Raji (cell line): Measurements from ENCODE around the gene RNF113A.
A peak's percentile ranks its signal among the peaks of the same experiment; 100 is the strongest.

ENCODE experiments used
- POLR2A ChIP-seq: IDR thresholded peaks from 2 replicates; pipeline ENCODE4 v1.6.1; 2011; ENCODE audit warnings: low read depth, low read length, control low read depth; ENCODE audit not compliant: insufficient read depth

Gene RNF113A

GRCh38 chrX:119871599-119872395 lies at the start of gene RNF113A, which contains the start of gene NDUFA1:
Gene RNF113A (minus strand): TSS chrX:119871733. CDS start chrX:119871613, 120 bp downstream.
Gene NDUFA1 (plus strand): TSS chrX:119871832. CDS start chrX:119871912, 80 bp downstream.
- TF ChIP-seq POLR2A = peak; percentile 91

- TF ChIP-seq POLR2A = no peak
Observed at GRCh38 chrX:119919835-119920585, 48.5 kb upstream of the RNF113A start.

GRCh38 chrX:119917877-119918276 lies 46.3 kb upstream of the RNF113A start:
- no peak for TF ChIP-seq POLR2A

DNA sequence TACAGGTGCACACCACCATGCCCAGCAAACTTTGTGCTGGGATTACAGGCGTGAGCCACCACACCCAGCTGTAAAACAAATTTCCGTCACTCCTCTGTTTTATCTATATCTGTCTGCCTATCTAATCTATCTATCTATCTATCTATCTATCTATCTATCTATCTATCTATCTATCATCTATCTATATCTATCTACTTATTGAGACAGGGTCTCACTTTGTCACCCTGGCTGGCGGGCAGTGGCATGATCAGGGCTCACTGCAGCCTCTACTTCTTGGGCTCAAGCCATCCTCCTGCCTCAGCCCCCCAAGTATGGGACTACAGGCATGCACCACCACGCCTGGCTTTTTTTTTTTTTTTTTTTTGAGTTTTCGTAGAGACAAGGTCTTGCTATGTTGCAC lies 44.8 kb upstream of the RNF113A start:
- no peak for TF ChIP-seq POLR2A

DNA sequence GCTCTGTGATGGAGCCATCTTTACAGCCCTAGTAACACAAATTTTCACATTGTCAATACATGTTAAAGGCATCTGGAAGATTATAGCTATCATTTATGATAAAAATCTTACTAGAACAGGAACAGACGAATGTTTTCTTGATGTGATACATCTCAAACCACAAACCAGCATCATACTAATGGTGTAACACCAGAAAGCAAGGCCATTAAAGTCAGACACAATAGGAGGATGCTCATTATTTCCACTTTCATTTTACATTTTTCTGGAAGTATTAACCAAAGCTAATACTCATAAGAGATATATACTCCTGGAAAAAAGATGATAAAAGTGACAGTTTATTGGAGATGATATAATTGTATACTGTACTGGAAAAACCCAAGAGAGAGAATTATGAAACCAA lies 29.4 kb upstream of the RNF113A start:
- no peak for TF ChIP-seq POLR2A

GRCh38 chrX:119899125-119899524 lies 27.6 kb upstream of the RNF113A start:
- no peak for TF ChIP-seq POLR2A

DNA sequence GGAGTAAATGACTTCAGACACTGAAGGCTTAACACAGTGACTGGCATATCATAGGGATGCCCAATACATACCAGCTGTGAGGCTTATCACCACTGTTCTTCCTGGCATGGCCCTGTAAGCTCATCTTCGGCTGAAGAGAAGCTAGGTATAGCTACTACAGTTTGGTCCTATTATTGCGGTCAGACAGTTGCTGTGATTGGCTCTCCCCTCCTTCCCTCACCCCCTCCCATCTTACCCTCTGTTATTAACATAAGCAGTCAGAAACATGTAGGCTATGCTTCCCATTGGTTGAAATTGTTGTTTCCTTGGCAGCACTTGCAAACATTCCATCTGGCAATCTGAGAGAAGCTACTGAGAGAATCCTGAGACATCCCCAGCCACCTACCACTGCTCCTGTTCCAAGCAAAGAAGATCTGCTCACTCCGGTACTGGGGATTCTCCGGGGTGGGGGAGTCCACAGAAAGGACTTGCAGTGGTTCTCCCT lies 24.4 kb upstream of the RNF113A start, which contains the start of gene AKAP14:
Gene AKAP14, plus strand, starts transcription at position 51 of the 484 bp plus-strand sequence. CDS start 7,331 bp downstream, outside the sequence.
- TF ChIP-seq POLR2A = no peak

DNA sequence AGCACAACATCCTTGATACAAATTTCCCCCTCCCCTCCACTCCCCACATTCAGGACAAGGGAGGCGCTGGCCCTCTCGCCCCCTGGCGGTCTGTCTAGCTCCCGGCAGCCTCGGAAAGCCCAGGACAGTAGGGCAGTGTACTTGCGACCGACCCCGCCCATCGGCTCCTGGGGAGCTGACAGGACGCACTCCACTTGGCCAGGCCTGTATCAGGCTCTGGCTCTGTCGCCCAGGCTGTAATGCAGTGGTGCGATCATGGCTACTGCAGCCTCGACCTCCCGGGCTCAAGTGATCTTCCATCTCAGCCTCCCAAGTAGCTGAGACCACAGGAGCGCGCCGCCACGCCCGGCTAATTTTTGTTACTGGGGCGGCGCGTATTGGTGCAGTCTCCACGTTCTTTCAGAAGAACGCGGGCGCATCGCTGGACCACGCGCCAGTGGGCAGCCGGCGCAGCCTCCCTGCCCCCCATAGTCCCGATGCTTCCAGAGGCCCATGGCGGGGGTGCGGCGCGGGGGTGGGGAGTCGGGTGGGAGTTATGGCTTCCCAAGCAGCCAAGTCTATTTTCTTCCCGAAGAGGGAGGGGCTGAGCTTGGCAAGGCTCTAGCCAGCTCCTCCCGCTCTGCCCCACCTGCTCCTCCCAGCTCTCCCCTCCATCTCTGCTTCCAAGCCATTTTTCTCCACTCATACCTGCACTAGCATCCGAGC lies 16.3 kb upstream of the RNF113A start:
- no peak for TF ChIP-seq POLR2A

DNA sequence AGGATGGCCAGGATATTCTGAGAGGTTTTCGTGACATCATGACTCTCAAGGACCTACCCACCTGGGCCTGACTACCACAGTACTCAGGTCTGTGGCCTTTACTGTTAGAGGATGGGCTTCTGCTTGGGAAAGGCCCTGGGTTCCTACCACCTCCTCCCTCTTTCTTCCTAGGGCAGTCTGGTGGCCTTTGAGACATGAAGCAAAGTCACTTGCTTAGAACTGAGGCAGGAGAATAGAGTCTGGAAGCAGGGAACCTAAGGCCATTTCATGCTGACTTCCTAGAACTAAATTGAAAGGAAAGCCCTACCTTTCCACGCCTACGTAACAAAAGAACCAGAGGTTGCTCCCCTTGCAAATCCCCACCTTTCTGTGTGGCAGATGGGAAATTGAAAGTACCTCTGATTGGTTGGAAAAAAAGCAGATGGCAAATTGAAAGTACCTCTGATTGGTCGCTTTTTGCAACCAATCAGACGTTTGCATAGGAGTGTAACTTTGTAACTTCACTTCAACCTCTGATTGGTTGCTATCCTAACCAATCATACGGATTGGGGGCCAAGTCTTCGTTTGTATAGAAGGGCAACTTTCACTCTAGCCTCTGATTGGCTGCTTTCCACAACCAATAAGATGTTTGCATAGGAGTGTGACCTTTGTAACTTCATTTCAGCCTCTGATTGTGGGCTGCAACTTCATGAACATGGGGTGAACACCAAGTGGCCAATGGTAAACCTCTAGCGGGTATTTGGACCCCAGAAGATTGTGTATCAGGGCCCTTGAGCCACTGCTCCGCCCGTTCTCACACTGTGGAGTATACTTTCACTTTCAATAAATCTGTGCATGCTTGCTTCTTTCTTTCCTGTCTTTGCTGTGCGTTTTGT lies 14.3 kb upstream of the RNF113A start:
- no peak for TF ChIP-seq POLR2A

DNA sequence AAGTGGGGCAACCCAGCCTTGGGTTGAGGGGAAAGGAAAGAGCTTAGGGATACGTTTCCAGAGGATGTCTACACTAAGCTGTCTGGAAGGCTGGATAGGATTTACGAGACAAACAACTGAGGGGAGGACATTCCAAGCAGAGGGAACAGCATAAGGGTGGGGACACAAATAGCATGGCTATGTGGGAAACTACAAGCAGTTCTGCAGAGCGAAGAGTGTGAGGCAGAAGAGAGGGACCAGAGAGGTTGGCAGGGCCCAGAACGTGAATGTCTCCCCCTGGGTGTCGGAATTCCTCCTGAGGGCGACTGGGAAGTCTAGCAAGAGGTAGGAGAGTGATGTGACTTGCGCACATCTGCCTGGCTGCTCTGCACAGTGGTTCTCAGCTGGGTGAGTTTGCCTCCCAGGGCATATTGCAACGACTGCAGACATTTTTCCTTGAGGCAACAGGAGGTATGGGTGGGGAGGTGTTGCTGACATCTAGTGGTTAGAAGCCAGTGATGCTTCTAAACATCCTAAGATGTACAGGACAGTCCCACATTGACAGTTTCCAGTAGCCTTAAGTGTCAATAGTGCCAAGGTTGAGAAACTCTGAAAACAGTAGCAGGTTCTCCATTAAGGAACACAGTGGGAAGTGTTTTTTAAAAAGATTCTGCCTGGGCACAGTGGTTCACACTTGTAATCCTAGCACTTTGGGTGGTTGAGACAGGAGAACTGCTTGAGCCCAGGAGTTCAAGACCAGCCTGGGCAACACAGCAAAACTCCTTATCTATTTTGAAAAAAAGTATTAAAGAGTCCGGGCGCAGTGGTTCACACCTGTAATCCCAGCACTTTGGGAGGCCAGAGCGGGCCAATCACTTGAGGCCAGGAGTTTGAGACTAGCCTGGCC lies 9.3 kb upstream of the RNF113A start:
- TF ChIP-seq POLR2A = no peak

DNA sequence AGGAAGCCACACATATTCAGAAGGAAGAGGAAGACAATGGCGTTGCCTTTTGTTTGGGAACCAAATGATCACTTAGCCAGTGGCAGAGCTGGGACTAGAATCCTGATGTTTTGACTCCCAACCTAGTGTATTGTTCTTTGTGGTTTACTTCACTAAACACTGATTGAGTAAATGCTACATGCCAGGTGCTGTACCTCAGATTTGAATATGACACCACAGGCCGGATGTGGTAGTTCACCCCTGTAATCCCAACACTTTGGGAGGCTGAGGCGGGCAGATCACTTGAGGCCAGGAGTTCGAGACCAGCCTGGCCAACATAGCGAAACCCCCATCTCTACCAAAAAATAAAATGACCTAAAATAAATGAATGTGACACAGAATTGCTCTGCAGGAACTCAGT lies 8.5 kb upstream of the RNF113A start:
- TF ChIP-seq POLR2A = no peak

DNA sequence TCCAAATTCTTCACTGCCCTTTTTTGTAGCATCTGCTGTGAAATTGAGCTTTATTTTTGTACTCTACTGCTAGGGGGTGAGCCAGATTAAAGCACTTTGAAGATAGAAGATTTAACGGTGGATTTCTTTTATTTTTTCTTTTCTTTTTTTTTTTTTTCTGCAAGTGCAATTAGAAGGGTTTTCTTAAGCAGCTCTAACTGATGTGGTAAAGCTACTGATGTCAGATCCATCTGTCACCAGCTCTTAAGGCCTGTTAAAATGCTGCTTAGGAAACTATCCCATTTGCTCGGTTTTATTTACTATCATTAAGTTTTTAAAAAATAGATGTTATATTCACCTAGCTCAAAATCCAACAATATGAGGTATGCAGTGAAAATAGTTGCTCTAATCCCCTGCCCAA lies 7.2 kb upstream of the RNF113A start:
- TF ChIP-seq POLR2A = no peak

DNA sequence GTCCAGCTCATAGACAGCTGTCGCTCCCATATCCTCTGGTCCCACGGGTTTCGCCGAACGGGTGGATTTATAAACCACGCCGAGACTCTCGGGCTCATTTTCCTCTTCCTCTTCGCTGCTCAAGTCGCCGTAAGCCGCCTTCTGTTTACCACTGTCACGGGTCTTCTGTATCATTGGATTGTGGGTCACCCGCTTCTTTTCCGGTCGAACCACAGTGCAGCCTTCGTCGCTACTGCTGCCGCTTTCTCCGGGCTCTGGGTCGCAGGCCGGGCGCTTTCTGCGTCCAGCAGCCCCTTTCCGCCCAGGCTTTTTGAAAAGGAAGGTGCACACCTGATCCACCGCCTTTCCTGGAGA lies 311 bp downstream of the RNF113A start:
- no peak for TF ChIP-seq POLR2A

DNA sequence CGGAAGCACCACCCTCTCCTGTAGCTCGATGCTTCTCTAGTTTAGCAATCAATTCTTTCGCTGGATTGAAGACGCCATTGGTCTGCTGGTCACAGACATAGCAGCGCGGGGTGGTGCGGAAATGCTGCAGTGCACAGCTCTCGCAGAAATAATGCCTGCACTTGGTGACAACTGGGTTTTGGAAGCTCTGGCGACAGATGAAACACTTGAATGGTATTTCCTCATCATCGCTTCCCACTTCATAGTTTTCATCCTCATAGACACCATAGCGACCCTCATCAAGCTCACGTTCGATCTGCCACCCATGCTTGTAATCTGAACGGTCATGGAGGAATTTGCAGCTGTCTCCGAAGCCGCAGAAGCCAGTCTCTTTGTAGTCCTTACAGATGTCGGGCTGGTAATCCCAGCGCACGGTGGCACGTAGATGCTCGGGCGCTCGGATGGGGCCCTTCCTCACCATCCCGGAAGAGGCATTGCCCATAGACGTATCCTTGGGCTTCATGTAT lies 854 bp downstream of the RNF113A start:
- TF ChIP-seq POLR2A = no peak

DNA sequence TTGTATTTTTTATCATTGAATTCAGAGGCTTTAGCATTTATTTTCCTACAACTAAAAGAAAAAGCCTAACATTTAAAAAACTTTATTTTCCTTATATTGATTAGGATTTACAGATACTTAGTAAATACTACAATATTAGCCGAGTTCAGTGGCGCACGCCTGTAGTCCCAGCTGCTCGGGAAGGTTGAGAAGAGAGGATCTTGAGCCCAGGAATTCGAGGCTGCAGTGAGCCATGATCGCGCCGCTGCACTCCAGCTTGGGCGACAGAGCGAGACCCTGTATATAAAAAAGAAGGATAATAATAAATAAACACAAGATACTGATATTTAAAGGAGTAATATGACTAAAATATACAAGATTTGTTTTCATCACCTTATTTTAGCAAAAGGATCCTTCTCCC lies 18.1 kb downstream of the RNF113A start:
- TF ChIP-seq POLR2A = no peak
